Left lung (tissue), 10 donors: ENCODE measurements around the gene ARHGAP18. TPM values are rescaled to one million over a fixed set of nuclear protein-coding genes. Genes with fewer than 3 reads are reported as not detected.

ENCODE experiments used
- ATAC-seq: fragments of 200-7000 bp; cut with Tn5 transposase; one replicate; pipeline ENCODE4 v1.9.1; 2020; ENCODE audit warnings: moderate library complexity
- DNase-seq, 4 donors: peaks; one replicate each; pipeline ENCODE4 v3.0.0-alpha.2; 2013 to 2020
- H3K27ac ChIP-seq, 2 donors: fragments of 200-600 bp; sonication (generic) in 1 of 2; one replicate each; pipeline versions ENCODE4 v1.5.0 to v1.8.0; 2020 to 2021
- H3K27me3 ChIP-seq, 2 donors: fragments of 200-600 bp; sonication (generic) in 1 of 2; one replicate each; pipeline versions ENCODE4 v1.5.0 to v1.8.0; 2020 to 2021
- H3K36me3 ChIP-seq, 2 donors: fragments of 200-600 bp; sonication (generic) in 1 of 2; one replicate each; pipeline versions ENCODE4 v1.5.0 to v1.8.0; 2020 to 2021
- H3K4me1 ChIP-seq, 2 donors: fragments of 200-600 bp; one replicate each; pipeline ENCODE4 v1.8.0; 2021
- H3K4me3 ChIP-seq, 2 donors: fragments of 200-600 bp; sonication (generic) in 1 of 2; one replicate each; pipeline versions ENCODE4 v1.5.0 to v1.8.0; 2020 to 2021; ENCODE audit warnings: mild to moderate bottlenecking in 1 of 2
- H3K9me3 ChIP-seq, 2 donors: fragments of 200-600 bp; sonication (generic) in 1 of 2; one replicate each; pipeline versions ENCODE4 v1.5.0 to v1.8.0; 2020 to 2021
- intact Hi-C, 2 donors: fragments of 100-400 bp; cut with DNase I; formaldehyde crosslinking; loops; one replicate each; pipeline versions ENCODE4 v1.11.2 to v1.14.2; 2022
- polyA plus RNA-seq, 6 donors: library from polyadenylated mRNA; unstranded; fragments of 120-200 nt; gene quantifications; one replicate each; pipeline ENCODE4 v1.2.1, GENCODE V29; 2013; ENCODE audit not compliant: insufficient read length in 6 of 6
- total RNA-seq, 2 donors: library from RNA; stranded (reverse); fragmentation: NEBNext Ultra II Directional; extraction: Animal tissue kit (Norgen Biotek cat#: 25700); gene quantifications; one replicate each; pipeline ENCODE4 v1.2.1, GENCODE V29; 2021
- TF ChIP-seq, protein P1 (sequence below), 2 donors: fragments of 200-600 bp; sonication (generic) in 1 of 2; IDR thresholded peaks; one replicate each; pipeline versions ENCODE4 v1.5.0 to v1.8.0; 2021; ENCODE audit warnings: antibody characterized with exemption in 2 of 2
- donor health status: DM: no; HTN: yes; CAD: no.
- donor health status: DM: no; HTN: no; CAD: no.

ARHGAP18 gene
- total and polyA plus RNA-seq, 8 donors: 46.0 to 76.4 (median 67.9) TPM

DNA sequence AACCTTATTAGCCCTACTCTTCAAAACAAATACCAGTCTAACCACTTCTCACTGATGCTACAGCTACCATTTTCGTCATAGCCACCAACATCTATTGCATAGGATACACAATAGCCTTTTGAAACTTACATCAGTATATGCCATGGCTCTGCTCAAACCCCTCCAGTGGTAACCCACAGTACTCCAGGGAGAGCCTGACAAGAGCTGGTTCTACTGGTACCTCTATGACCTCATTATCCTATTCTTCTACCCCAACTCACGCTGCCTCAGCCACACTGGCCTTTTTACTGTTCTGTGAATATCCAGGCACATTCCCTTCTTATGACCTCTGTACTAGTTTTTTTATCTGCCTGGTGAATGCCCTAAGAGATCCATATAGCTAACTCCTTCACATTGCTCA, 157.6 kb downstream of the ARHGAP18 start:
- Histone ChIP-seq H3K27me3 (no peaks in the 10 kb centered on the region), H3K36me3 (no peaks in the 10 kb centered on the region), H3K4me1 (no peaks in the 10 kb centered on the region), H3K9me3 (no peaks in the 10 kb centered on the region), H3K27ac (no peak overlapping the region), H3K4me3 (no peak overlapping the region)
- intact Hi-C loops: no loop called here
- TF ChIP-seq, protein P1, sequence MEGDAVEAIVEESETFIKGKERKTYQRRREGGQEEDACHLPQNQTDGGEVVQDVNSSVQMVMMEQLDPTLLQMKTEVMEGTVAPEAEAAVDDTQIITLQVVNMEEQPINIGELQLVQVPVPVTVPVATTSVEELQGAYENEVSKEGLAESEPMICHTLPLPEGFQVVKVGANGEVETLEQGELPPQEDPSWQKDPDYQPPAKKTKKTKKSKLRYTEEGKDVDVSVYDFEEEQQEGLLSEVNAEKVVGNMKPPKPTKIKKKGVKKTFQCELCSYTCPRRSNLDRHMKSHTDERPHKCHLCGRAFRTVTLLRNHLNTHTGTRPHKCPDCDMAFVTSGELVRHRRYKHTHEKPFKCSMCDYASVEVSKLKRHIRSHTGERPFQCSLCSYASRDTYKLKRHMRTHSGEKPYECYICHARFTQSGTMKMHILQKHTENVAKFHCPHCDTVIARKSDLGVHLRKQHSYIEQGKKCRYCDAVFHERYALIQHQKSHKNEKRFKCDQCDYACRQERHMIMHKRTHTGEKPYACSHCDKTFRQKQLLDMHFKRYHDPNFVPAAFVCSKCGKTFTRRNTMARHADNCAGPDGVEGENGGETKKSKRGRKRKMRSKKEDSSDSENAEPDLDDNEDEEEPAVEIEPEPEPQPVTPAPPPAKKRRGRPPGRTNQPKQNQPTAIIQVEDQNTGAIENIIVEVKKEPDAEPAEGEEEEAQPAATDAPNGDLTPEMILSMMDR (IDR thresholded peaks at IDR 0.05): no peak
- no peak for ATAC-seq
- DNase-seq: no peak

DNA sequence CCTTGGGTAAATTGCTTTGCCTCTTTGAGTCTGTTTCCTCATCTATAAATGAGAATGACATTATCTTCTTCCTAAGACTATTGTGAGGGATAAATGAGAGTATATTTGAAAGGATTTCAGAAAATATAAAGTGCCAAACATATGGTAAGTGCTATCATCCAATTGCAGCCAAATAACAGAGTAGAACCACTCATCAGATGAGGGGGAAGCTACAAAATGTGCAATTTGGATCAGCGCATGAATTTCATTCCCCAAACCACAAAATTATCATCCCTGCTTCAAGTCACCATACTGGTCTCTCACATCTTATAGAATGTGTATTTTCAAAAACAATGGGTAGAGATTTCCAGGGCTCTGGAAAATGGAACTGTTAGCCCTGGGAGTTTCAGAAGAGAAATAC, 158.5 kb downstream of the ARHGAP18 start:
- intact Hi-C loops: no loop called here
- TF ChIP-seq, protein P1 (IDR thresholded peaks at IDR 0.05): no peak
- DNase-seq: no peak
- no peak overlapping the region for H3K27ac ChIP-seq
- no peaks in the 10 kb centered on the region for H3K4me1 ChIP-seq
- no peaks in the 10 kb centered on the region for H3K36me3 ChIP-seq
- no peak for ATAC-seq
- no peak overlapping the region for H3K4me3 ChIP-seq
- H3K9me3 ChIP-seq: no peaks in the 10 kb centered on the region
- H3K27me3 ChIP-seq: no peaks in the 10 kb centered on the region

DNA sequence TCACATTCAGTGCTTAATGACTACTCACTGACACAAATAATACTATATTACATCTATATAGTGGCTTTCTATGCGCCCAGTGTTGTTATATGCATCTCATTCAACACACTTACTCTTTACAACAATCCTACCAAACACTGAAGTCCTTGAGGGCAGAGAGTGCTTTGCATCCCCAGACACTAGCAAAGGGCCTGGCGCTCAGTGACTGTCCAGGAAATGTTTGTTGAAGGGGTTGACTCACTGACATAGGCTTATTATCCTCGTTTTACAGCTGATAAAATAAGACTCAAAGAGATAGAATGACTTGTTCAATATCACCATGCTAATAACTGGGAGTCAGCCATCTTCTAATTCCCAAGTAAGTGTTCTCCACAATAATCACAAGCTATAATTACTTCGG, 163.3 kb downstream of the ARHGAP18 start:
- H3K36me3 ChIP-seq: no peaks in the 10 kb centered on the region
- ATAC-seq: no peak
- no peak for DNase-seq
- intact Hi-C loops: no loop called here
- no peaks in the 10 kb centered on the region for H3K27me3 ChIP-seq
- H3K4me1 ChIP-seq: no peaks in the 10 kb centered on the region
- no peaks in the 10 kb centered on the region for H3K9me3 ChIP-seq
- H3K27ac ChIP-seq: no peak overlapping the region
- H3K4me3 ChIP-seq: no peak overlapping the region
- TF ChIP-seq, protein P1 (IDR thresholded peaks at IDR 0.05): no peak

DNA sequence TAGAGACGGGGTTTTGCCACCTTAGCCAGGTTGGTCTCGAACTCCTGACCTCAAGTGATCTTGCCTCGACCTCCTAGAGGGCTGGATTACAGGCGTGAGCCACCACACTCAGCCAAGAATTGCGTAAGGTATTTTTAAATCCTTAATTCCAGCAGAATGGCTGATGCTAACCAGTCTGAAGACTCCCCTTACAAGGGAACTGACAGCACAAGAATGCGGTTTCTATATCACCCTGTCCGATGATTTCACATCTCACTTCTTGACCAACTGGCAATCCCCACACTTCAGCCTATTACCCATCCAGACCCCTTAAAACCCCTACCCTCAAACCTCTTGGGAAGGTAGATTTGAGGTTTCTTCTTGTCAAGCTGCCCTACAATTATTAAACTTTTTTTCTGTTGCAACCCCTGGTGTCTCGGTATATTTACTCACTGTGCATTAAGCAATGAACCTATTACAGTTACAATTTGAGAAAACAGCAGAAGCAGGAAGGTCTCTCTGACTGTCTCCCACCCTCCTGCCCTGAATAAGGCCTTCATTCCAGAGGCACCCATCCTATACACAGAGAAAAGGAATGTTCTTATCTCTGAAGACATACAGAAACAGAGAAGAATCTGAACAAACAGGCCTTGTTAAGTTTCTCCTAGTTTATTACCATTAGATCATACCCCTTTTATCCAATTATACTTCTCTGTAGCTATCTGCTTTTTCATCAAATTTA, 164.9 kb downstream of the ARHGAP18 start:
- Histone ChIP-seq H3K4me3 (no peak overlapping the region), H3K4me1 (no peaks in the 10 kb centered on the region), H3K9me3 (no peaks in the 10 kb centered on the region), H3K36me3 (no peaks in the 10 kb centered on the region), H3K27ac (no peak overlapping the region), H3K27me3 (no peaks in the 10 kb centered on the region)
- TF ChIP-seq, protein P1 (IDR thresholded peaks at IDR 0.05): no peak
- ATAC-seq (no peak), DNase-seq (no peak)
- intact Hi-C loops: no loop called here

DNA sequence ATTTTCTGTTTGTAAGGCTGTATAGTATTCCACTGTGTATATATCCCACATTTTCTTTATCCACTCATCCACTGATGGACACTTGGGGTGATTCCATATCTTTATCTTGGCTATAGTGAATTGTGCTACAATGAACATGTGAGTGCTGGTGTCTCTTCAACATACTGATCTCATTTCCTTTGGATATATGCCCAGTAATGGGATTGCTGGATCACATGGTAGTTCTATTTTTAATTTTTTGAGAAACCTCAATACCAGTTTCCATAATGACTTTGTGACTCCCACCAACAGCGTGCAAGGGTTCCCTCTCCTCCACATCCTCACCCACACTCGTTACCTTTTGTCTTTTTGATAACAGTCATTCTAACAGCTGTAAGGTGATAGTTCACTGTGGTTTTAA, 166.0 kb downstream of the ARHGAP18 start:
- TF ChIP-seq, protein P1 (IDR thresholded peaks at IDR 0.05): no peak
- peaks cover 0 to 3% of the 10 kb centered on the region in 2 donors for H3K36me3 ChIP-seq
- H3K4me3 ChIP-seq: no peak overlapping the region
- intact Hi-C loops: no loop called here
- no peaks in the 10 kb centered on the region for H3K4me1 ChIP-seq
- H3K9me3 ChIP-seq: no peaks in the 10 kb centered on the region
- no peak overlapping the region for H3K27ac ChIP-seq
- H3K27me3 ChIP-seq: no peaks in the 10 kb centered on the region
- no peak for ATAC-seq
- DNase-seq: no peak
